Neutrophil (primary cell): ENCODE measurements around the gene AGXT.

Experiments
- H3K27ac ChIP-seq: fragments of 200-600 bp; sonication (generic); 2 replicates; pipeline ENCODE4 v1.5.1; 2016; ENCODE audit warnings: mild to moderate bottlenecking, moderate library complexity
- H3K27me3 ChIP-seq: fragments of 200-600 bp; sonication (generic); 2 replicates; pipeline ENCODE4 v1.6.0; 2016; ENCODE audit warnings: mild to moderate bottlenecking
- H3K36me3 ChIP-seq: fragments of 200-600 bp; sonication (generic); 2 replicates; pipeline ENCODE4 v1.5.1; 2017
- H3K4me1 ChIP-seq, 2 experiments: fragments of 200-600 bp in 1 of 2; sonication (generic) in 1 of 2; 1 replicate in 1 of 2; 2 replicates in 1 of 2; pipeline versions ENCODE4 v1.5.1 to v1.6.1; 2013 to 2016; ENCODE audit warnings: low read depth in 1 of 2, low read length in 1 of 2, mild to moderate bottlenecking in 1 of 2, moderate library complexity in 1 of 2; ENCODE audit not compliant: control insufficient read depth in 1 of 2, insufficient read depth in 1 of 2
- H3K4me3 ChIP-seq, 2 experiments: fragments of 200-600 bp in 1 of 2; sonication (generic) in 1 of 2; 1 replicate in 1 of 2; 2 replicates in 1 of 2; pipeline ENCODE4 v1.5.1; 2013 to 2016; ENCODE audit warnings: low read depth in 1 of 2, low read length in 1 of 2, mild to moderate bottlenecking in 1 of 2, moderate library complexity in 1 of 2
- H3K9me3 ChIP-seq: fragments of 200-600 bp; sonication (generic); 2 replicates; pipeline ENCODE4 v1.5.1; 2016
- TF ChIP-seq, protein P1 (sequence below): fragments of 200-600 bp; sonication (generic); IDR thresholded peaks from 2 replicates; pipeline ENCODE4 v1.5.1; 2016; ENCODE audit warnings: antibody characterized with exemption

AGXT gene

DNA sequence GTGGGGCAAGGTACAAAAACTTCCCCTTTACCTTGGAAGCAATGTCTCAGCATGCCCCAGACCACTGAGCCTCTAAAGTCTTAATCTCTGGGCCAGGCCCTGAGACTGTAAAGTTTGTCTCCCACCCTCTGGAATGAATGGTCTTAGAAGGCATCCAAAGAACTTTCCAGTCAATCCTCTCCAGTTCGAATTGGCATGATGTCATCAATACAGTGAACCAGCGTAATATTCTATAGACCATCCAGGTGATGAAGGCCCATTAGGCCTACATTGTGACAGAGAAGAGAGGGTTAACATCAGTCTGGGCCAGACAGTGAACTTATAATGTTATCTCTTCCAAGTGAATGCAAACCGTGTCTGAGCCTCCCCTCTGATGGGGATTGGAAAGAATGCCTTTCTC lies 16.1 kb downstream of the AGXT start:
- Histone ChIP-seq H3K27me3 (no peaks in the 10 kb centered on the region), H3K4me1 (peaks cover 3 to 5% of the 10 kb centered on the region in 2 experiments), H3K36me3 (no peaks in the 10 kb centered on the region), H3K9me3 (no peaks in the 10 kb centered on the region), H3K27ac (no peak overlapping the region), H3K4me3 (no peak overlapping the region)
- TF ChIP-seq, protein P1, sequence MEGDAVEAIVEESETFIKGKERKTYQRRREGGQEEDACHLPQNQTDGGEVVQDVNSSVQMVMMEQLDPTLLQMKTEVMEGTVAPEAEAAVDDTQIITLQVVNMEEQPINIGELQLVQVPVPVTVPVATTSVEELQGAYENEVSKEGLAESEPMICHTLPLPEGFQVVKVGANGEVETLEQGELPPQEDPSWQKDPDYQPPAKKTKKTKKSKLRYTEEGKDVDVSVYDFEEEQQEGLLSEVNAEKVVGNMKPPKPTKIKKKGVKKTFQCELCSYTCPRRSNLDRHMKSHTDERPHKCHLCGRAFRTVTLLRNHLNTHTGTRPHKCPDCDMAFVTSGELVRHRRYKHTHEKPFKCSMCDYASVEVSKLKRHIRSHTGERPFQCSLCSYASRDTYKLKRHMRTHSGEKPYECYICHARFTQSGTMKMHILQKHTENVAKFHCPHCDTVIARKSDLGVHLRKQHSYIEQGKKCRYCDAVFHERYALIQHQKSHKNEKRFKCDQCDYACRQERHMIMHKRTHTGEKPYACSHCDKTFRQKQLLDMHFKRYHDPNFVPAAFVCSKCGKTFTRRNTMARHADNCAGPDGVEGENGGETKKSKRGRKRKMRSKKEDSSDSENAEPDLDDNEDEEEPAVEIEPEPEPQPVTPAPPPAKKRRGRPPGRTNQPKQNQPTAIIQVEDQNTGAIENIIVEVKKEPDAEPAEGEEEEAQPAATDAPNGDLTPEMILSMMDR: no peak

DNA sequence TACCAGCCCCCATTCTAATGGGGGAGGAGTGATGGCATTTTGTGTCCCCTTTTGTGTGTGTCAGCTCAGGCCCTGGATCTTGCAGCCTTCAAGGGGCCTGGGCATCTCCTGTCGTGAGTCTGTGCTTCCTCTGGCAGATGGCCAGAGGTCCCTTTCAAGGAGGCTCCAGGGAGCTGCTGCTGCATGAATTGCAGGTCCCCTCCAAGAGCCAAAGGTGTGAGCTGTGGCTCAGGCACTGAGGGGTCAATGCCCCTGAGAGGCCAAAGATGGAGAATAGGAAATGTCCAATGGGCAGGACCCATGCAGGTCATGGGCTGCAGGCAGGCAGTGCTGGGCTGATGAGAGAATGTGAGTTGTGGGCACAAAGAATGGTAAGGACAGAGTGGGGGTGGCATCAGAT lies 16.9 kb downstream of the AGXT start:
- Histone ChIP-seq H3K27me3 (no peaks in the 10 kb centered on the region), H3K27ac (no peak overlapping the region), H3K4me3 (no peak overlapping the region), H3K36me3 (no peaks in the 10 kb centered on the region), H3K9me3 (no peaks in the 10 kb centered on the region), H3K4me1 (peaks cover 3 to 5% of the 10 kb centered on the region in 2 experiments)
- TF ChIP-seq, protein P1: no peak

DNA sequence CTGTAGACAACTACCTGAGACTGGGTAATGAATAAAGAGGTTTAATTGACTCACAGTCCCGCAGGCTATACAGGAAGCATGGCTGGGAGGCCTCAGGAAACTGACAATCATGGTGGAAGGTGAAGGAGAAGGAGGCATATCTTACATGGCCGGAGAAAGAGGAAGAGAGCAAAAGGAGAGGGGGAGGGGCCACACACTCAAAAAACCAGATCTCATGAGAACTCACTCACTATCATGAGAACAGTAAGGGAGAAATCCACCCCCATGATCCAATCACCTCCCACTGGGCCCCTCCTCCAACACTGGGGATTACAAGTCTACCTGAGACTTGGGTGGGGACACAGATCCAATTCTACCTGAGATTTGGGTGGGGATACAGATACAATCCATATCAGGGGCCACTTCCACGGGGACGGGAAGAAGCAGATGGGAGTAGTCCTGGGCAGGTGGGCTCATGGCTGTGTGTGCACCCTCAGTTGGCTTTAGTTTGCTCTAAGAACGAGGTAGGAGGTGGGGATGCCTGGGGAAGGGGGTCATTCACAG lies 17.5 kb downstream of the AGXT start:
- no peaks in the 10 kb centered on the region for H3K36me3 ChIP-seq
- H3K27ac ChIP-seq: no peak overlapping the region
- no peaks in the 10 kb centered on the region for H3K27me3 ChIP-seq
- H3K9me3 ChIP-seq: no peaks in the 10 kb centered on the region
- H3K4me1 ChIP-seq: peaks cover 3 to 5% of the 10 kb centered on the region in 2 experiments
- H3K4me3 ChIP-seq: no peak overlapping the region
- TF ChIP-seq, protein P1: no peak

DNA sequence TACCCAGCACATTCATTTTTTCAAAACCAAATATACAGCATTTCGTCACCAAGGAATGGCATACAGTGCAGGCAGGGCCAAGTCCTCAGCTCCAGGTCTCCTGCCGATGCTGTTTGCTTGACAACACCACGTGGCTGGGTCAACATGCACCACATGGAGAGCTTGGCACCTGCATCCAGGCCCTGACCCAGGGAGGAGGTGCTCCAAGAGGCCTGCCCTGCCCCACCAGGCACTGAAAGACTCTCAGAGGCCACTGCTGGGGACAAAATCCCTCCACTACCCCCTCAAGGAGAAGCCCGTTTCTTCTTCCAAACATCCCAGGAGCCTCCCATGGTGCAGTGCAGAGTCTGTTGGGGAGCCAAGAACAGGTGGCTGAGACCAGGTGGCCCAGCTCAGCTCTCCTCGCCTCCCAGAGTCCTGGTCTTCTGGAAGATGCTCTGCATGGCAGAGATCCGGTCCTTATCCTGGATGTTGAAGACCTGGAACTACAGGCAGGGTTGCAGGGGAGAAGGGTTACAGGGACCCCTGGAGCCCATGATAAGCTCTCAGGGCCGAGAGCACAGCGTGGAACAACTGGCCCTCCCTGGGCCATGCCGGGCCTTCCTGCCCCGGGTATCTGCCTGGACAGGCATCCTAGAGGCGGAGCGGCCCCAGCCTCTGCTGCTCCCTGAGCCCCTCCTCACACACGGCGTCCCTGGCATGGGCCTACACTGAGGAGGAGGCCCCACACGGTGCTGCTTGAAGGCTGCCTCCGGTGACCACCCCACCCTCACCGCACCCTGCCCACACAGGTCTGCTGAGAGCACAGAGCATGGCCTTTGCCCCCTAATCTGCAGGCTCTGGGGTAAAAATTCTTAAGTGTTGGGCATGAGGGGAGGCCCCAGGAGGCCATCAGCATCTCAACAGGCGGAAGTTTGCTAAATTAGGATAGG lies 18.3 kb downstream of the AGXT start:
- Histone ChIP-seq H3K4me1 (peaks cover 3 to 5% of the 10 kb centered on the region in 2 experiments), H3K4me3 (no peak overlapping the region), H3K9me3 (no peaks in the 10 kb centered on the region), H3K27ac (no peak overlapping the region), H3K27me3 (no peaks in the 10 kb centered on the region), H3K36me3 (no peaks in the 10 kb centered on the region)
- TF ChIP-seq, protein P1: no peak

DNA sequence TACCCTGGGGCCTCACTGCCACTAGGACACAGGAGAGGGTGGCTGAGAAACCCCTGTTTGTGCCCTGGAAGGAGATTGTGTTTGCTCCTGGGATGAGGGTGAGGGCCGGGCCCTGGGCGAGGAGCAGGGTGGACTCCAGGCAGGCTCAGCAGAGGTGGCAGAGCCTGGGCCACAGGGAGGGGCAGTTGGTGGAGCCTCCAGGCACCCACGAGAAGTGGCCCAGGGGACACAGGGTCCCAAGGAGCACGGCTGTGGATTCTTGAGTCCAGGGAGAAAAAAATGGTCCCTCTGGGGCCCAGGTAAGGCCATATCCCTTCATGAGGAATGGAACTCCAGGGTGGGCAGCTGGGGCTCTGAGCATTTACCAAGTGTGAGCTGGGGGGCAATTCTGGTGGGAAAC lies 19.0 kb downstream of the AGXT start:
- H3K27ac ChIP-seq: no peak overlapping the region
- no peaks in the 10 kb centered on the region for H3K9me3 ChIP-seq
- H3K4me3 ChIP-seq: no peak overlapping the region
- peaks cover 3 to 5% of the 10 kb centered on the region in 2 experiments for H3K4me1 ChIP-seq
- H3K27me3 ChIP-seq: no peaks in the 10 kb centered on the region
- TF ChIP-seq, protein P1: no peak
- H3K36me3 ChIP-seq: no peaks in the 10 kb centered on the region
